Cortex of kidney (tissue), 1 donor: Measurements from ENCODE around the gene ZYG11B.
"Not testable (repeated sequence)": the region's sequence is repeated elsewhere in the genome, so short reads cannot be mapped to it uniquely, and the experiment has no call there.

Experiments used
- DNase-seq: peaks from one replicate; lab custom pipeline; 2025; lab: John Stamatoyannopoulos, UW

The ZYG11B gene

DNA sequence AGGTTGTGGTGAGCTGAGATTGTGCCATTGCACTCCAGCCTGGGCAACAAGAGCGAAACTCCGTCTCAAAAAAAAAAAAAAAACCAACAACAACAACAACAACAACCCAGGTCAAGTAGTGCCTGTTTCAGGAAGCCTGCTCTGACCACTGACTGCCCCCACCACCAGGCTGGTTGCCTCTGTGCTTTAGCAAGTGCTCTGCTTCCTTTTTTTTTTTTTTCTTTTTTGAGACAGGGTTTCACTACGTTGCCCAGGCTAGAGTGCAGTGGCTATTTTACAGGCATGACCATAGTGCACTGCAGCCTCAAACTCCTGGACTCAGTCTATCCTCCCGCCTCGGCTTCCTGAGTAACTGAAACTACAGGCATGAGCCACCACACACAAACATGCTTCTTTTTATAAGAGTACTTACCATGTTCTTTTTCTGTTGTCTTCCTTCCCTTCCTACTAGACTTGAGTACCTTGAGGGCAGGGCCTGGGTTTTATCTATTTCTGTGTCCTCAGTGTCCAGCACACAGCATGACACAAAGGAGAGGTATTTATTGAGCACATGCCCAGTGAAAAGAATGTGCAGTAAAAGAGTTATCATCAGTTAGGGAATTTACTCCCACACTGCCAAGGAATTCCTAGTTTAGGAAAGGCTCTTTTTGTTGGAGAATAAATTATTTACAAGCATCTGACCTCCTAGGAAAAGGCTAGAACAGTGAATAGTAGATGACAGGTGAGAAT is 18.2 kb upstream of the ZYG11B start:
- no peak for DNase-seq

DNA sequence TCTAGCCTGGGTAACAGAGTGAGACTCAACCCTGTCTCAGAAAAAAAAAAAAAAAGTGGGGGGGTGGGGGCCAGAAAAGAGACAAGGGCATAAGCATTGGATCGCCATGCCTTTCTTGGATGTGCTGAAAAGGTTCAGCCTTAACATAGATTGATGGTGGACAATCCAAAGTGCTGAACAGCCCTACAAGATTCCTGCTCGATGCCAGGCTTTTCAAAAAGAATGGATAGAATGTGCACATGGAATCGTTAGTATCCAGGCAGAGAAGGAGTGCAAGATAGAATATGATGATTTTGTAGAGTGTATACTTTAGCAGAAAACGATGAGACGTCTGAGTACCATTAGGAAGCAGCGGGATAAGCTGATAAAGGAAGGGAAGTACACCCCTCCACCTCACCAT is 17.2 kb upstream of the ZYG11B start:
- DNase-seq, result no peak

DNA sequence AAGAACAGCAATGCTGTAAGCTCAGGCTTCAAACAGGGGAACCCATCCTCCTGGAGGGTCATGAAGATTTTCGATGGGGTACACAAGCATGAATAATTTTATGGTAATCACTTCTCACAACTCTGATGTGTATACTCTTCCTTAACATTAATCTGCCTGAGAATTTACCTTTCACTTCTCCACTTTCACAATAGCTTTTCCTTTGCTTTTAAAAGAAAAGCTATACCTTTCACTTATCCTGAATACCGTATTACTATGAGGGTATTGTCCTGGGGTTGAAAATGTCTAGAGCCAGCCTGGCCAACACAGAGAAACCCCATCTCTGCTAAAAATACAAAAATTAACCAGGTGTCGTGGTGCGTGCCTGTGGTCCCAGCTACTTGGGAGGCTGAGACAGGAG is 12.7 kb upstream of the ZYG11B start:
- no peak for DNase-seq

DNA sequence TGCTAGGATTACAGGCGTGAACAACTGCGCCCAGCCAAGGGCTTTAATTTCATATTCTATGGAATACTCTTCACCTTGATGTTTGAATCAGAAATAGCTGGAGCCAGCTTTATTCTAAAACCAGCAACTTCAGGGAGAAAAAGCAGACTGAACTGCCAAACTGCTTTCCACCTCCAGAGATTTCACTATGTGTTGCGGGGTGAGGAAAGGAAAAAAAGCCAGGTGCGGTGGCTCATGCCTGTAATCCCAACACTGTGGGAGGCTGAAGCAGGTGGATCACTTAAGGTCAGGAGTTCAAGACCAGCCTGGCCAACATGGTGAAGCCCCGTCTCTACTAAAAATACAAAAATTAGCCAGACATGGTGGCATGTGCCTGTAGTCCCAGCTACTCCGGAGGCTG is 11.0 kb upstream of the ZYG11B start:
- not testable (repeated sequence) for DNase-seq

DNA sequence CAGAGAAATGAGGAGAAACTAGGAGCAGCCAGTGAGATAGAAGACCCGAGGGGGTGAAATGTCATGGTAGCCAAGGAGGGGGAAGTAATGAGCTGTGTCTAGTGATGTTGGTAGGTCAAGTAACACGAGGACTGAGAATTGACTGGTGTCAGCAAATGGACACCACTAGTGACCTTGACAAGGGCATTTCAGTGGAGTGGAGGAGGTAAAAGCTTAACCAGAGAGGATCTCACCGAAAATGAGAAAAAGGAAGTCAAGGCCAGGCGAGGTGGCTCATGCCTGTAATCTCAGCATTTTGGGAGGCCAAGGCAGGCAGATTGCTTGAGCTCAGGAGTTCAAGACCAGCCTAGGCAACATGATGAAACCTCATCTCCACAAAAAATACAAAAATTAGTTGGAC is 3.0 kb upstream of the ZYG11B start:
- no peak for DNase-seq

DNA sequence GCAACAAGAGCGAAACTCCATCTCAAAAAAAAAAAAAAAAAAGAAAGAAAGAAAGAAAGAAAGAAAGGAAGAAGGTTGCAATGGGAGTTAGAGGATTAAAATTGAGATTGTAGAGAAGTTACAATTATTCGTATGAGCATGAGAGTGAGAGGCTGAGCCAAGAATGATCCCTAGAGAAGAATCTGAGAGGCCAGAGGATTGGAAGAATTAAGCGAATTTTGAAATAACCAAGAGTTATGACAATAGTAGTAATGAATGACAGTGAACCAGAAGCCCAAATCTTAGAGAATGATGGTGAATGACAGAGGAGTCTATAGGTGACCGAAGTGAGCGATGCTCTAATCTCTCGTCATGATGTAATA is 369 bp upstream of the ZYG11B start:
- DNase-seq, result no peak

DNA sequence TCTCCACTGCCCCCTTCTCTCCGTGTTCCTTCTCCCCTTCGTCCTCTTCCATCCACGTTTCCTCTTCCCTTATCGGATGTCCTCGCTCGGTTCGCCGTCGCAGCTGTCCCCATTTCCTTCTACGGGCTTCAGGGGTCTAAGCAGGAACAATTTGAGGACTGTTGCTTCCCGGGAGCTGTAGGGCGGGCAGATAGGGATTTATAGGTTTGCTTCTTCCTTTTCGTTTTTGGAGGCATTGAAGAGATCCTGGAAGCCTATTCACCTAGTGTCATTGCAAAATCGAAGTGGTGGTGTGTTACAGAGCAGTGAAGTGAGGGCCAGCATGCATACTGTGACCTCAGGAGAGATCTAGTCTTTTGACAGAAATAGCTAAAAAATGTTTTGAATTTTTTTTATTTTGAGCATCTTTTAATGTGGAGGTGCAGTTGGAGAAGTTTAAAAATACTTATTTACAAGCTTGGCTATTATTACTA is 897 bp downstream of the ZYG11B start:
- DNase-seq, result no peak

DNA sequence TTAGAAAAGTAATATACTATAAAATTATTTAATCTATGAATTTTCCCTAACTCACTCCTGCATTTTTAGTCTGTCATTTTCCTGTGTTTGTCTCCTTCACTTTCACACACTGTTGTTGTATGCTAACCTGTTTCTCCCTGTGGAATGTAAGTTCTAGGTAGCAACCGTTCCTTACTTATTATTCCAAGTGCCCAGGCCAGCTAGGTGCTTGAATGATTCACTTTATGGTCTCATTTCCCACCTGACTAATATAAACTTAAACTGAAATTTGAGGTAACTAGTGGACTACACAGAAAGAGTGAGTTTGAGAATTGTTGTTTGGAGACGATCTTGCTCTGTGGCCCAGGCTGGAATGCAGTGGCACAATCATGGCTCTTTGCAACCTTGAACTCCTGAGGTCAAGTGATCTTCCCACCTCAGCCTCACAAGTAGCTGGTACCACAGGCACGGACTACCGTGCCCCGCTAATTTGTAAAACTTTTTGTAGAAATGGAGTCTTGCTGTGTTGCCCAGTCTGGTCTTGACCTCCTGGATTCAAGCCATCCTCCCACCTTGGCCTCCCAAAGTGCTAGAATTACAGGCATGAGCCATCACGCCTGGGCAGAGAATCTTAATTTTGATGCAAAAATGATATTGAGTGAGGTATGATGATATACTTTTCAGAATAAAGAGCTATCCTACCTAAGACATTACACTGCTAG is 1.9 kb downstream of the ZYG11B start:
- no peak for DNase-seq

DNA sequence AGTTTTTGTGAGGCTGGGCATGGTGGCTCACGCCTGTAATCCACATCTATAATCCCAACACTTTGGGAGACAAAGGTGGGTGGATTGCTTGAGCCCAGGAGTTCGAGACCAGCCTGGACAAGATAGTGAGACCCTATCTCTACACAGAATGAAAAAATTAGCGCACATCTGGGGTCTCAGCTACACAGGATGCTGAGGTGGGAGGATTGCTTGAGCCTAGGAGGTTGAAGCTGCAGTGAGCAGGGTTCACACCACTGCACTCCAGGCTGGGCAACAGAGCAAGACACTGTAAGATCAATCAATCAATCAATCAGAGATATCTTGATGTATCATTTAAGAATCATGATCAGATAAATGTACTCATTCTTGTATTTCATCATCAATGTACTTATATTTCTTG is 7.1 kb downstream of the ZYG11B start:
- no peak for DNase-seq

DNA sequence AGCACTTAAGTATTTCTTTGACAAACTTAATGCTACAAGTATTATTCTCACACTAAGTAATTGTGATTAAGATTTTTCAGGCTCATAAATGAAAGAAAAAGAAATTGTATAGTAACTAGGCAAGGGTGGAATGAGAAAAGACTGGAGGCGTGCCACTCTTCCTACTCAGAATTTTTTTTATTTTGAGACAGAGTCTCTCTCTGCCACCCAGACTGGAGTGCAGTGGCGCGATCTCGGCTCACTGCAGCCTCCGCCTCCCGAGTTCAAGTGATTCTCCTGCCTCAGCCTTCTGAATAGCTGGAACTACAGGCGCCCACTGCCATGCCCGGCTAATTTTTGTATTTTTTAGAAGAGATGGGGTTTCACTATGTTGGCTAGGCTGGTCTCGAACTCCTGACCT is 9.1 kb downstream of the ZYG11B start:
- DNase-seq, result not testable (repeated sequence)

DNA sequence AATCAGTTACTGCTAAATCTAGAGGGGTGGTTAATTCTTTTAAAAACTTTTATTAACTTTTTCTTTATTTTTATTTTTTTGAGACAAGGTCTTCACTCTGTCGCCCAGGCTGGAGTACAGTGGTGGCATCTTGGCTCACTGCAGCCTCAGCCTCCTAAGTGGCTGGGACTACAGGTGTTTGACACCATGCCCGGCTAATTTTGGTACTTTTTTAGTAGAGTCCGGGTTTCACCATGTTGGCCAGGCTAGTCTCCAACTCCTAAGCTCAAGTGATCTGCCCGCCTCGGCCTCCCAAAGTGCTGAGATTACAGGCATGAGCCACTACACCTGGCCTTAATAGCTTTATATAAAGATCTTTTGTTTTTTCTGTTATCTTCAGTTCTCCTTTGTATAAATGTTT is 11.9 kb downstream of the ZYG11B start:
- no peak for DNase-seq

DNA sequence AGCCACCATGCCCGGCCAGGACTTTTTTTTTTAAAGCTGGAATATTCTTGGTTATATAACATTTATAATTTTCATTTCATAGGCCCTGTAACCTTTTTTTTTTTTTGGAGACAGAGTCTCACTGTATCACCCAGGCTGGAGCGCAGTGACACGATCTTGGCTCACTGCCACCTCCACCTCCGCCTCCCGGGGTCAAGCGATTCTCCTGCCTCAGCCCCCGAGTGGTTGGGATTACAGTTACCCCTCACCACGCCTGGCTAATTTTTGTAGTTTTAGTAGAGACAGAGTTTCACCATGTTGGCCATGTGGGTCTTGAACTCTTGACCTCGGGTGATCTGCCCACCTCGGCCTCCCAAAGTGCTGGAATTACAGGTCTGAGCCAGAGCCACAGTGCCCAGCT is 12.6 kb downstream of the ZYG11B start:
- no peak for DNase-seq

DNA sequence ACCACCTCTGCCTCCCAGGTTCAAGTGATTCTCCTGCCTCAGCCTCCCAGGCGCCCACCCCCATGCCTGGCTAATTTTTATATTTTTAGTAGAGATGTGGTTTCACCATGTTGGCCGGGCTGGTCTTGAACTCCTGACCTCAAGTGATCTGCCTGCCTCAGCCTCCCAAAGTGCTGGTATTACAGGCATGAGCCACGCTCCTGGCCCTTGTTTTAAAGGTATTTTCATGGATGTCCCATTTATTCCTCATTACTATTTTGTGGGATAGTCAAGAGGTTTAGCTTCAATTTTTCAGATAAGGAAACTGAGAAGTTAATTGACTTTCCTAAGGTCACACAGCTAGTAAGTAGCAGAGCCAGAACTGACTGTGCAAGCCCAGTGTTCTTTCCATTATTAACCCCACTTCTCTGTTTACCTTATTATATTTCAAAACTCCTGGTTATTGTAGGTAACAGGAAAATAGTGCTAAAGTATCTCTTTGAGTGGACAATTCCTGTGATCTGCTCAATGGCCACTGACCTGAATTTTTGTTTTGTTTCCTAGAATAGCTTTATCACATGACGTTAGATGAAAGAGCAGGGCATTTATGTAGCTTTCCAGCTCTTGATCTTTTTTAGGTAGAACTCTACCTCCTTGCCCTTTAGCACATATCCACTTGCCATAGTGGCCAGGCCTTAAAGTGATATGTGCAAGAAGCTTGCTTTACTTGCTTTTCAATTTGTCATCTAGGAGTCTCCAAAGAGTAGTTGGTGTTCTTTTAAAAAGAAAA is 13.6 kb downstream of the ZYG11B start:
- DNase-seq, result no peak

DNA sequence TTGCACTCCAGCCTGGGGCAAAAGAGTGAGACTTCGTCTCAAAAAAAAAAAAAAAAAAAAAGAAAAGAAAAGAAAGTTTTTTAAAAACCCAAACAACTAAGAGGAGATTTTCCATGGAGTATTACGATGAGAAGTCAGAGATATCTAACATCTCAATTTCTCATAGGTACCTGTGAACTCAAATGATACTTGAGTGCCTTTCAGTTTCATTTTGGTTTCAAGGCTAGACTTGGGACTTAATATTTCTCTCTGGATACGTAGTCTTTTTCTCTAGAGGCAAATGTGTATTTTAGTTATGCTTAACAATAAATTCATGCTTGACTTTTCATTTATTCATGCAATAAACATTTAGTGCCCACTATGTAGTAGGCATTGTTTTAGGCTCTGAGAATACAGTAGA is 15.0 kb downstream of the ZYG11B start:
- no peak for DNase-seq

DNA sequence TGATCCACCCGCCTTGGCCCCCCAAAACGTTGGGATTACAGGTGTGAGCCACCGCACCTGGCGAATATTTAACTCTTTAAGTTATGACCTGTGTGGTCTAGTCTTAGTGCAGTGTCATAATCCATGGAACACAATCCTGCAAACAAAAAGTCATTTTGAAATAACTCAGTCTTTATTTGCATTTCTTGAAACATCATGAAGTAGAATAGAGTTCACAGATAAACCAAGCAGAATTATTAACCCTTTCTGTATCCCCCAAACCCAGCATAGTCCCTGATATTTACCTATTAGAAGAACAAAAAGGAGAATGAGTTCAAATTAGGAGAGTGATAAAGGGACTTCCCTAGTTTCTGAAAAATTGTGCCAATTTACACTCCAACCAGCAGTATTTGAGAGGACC is 19.9 kb downstream of the ZYG11B start:
- DNase-seq, result no peak

DNA sequence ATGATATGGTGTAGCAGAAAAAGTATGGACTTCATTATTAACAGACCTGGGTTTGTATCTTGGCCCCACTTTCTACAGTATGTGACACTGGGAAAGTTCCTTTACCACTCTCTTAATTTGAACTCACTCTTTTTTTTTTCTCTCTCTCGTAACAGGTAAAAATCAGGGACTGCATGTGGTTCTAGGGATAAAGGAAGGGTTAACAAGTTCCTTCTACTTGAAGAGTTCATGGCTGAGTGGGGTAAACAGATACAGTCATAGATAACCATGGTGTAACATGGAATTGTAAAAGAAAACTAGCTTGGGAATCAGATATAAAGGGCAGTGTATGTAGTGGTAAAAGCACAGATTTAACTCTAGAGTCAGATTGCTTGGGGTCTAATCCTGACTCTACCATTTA is 21.2 kb downstream of the ZYG11B start:
- DNase-seq, result no peak

DNA sequence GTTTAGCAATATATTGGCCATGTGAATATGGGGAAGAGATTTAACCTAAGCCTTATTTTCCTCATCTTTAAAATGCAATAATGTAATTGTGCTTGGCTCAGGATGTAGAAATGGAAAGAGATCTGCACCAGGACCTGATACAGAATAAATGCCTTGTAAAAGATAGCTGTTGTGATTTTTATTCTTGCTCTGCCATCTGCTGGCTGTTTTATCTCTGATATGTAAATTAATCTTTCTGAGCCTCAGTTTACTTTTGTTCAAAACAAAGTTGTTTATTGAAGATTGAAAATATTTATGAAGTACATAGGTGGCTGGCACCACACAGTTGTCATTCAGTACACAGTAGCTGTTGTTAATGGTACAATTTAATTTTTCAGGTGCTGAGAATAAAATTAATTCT is 21.9 kb downstream of the ZYG11B start:
- DNase-seq, result no peak

DNA sequence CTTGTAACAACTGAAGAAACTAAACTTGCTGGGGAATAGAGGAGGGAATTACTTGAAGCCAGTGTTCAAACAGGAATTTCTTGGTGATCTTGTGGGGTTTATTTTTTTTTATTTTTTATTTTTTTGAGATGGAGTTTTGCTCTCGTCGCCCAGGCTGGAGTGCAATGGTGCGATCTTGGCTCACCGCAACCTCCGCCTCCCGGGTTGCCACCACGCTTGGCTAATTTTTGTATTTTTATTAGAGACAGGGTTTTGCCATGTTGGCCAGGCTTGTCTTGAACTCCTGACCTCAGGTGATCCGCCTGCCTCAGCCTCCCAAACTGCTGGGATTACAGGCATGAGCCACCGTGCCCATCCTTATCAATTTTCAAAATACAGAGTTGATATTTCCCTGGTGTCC is 23.2 kb downstream of the ZYG11B start:
- not testable (repeated sequence) for DNase-seq

DNA sequence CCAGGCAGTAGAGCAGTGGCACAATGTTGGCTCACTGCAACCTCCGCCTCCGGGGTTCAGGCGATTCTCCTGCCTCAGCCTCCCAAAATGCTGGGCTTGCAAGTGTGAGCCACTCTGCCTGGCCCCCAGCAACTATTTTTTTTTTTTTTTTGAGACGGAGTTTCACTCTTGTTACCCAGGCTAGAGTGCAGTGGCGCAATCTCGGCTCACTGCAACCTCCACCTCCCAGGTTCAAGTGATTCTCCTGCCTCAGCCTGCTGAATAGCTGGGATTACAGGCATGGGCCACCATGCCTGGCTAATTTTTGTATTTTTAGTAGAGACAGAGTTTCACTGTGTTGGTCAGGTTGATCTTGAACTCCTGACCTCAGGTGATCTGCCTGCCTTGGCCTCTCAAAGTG is 23.9 kb downstream of the ZYG11B start:
- DNase-seq, result not testable (repeated sequence)

DNA sequence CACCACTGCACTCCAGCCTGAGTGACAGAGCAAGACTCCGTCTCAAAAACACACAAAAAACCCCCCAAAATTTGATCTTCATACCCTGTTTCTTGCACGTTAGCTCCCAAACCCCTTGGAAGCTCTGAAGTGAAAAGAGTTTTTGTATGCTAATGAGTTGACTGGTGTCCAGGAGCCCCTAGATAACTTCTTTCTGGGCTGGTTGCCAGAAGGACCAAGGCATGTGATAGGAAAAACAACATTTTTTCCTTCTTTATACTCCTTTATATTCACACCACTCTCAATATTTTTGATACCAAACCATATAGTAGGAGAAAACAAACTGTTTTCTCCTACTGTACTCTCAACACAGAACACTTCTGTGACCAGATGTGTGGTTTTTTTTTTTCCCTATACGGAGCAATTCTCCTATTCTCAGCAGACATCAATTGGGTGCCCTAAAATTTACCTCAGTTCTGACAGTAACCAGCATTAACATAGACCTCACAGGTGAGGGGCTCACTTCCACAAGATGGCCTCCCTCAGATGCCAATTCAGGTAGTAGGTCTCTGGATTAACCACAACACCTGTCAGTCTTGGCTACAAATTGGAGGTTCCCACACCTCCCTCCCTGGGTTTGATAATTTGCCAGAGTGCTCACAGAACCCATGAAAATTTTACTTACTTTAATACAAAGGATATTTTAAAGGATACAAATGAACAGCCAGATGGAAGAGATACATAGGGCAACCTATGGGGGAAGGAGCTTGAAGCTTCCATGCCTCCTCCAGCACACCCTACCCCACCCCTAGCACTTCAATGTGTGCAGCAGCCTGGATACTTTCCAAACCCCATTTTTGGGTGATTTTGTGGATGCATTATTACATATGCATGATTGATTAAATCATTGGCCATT is 25.6 kb downstream of the ZYG11B start:
- no peak for DNase-seq

DNA sequence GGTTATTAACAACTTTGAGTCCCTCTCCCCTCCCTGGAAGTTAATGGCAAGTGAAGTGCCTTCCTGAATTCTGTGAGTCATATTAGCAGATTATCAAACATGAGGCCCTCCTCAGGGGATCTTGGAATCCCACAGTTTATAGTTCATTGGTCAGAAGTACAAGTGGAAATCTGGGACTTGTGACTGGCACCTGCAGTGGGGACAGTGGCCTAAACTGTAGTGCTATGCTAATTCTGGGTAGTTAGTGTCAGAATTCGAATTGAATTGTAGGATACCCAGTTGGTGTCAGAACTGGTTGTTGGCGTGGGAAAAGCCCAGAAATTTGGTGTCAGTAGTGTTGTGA is 26.2 kb downstream of the ZYG11B start:
- no peak for DNase-seq

DNA sequence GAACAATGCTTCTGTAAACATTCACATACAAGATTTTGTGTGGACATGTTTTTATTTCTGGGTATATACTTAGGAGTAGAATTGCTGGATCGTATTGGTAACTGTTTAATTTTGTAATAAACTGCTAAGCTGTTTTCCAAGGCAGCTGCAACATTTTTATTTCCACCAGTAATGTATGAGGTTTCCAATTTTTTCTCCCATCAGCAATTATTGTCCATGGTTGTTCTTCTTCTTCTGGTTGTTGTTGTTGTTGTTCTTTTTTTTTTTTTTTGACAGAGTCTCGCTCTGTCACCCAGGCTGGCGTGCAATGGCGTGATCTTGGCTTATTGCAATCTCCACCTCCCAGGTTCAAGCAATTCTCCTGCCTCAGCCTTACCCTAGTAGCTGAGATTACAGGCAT is 26.9 kb downstream of the ZYG11B start:
- no peak for DNase-seq
